MM.1S (cell line): ENCODE measurements around the gene AUTS2.

ENCODE experiments used
- DNase-seq: peaks from one replicate; pipeline ENCODE4 v3.0.0-alpha.2; 2015
- H2AFZ ChIP-seq: fragments of 300-600 bp; sonication (generic); 2 replicates; pipeline ENCODE4 v1.6.0; 2016; ENCODE audit warnings: antibody characterized with exemption, low read length
- H3F3A ChIP-seq: fragments of 300-600 bp; sonication (generic); 2 replicates; pipeline ENCODE4 v1.6.1; 2016; ENCODE audit warnings: mild to moderate bottlenecking, antibody characterized with exemption, low read length, moderate library complexity, mixed read lengths; ENCODE audit not compliant: insufficient read depth
- H3K27ac ChIP-seq: fragments of 300-600 bp; sonication (generic); 2 replicates; pipeline ENCODE4 v1.5.1; 2016; ENCODE audit warnings: mild to moderate bottlenecking, low read length
- H3K27me3 ChIP-seq: fragments of 300-600 bp; sonication (generic); replicated peaks from 2 replicates; pipeline ENCODE4 v1.6.0; 2016; ENCODE audit warnings: low read length; ENCODE audit not compliant: insufficient read depth
- H3K36me3 ChIP-seq: fragments of 300-600 bp; sonication (generic); replicated peaks from 2 replicates; pipeline ENCODE4 v1.6.1; 2016; ENCODE audit warnings: mild to moderate bottlenecking, low read length, mixed read lengths; ENCODE audit not compliant: insufficient read depth
- H3K4me1 ChIP-seq: fragments of 300-600 bp; sonication (generic); 2 replicates; pipeline ENCODE4 v1.6.1; 2016; ENCODE audit warnings: low read length, mixed read lengths
- H3K4me2 ChIP-seq: fragments of 300-600 bp; sonication (generic); 2 replicates; pipeline ENCODE4 v1.6.0; 2016; ENCODE audit warnings: low read depth, low read length
- H3K4me3 ChIP-seq: fragments of 300-600 bp; sonication (generic); 2 replicates; pipeline ENCODE4 v1.5.1; 2016; ENCODE audit warnings: low read length, mixed read lengths
- H3K79me2 ChIP-seq: fragments of 300-600 bp; sonication (generic); 2 replicates; pipeline ENCODE4 v1.6.1; 2016; ENCODE audit warnings: mixed run types, low read length, mixed read lengths
- H3K9ac ChIP-seq: fragments of 300-600 bp; sonication (generic); 2 replicates; pipeline ENCODE4 v1.6.1; 2016; ENCODE audit warnings: low read length, mixed read lengths
- H3K9me2 ChIP-seq: fragments of 300-600 bp; sonication (generic); replicated peaks from 2 replicates; pipeline ENCODE4 v1.6.1; 2016; ENCODE audit warnings: mild to moderate bottlenecking, low read length, mixed read lengths; ENCODE audit not compliant: insufficient read depth
- H3K9me3 ChIP-seq: fragments of 300-600 bp; sonication (generic); replicated peaks from 2 replicates; pipeline ENCODE4 v1.6.1; 2016; ENCODE audit warnings: mild to moderate bottlenecking, low read length, mixed read lengths; ENCODE audit not compliant: insufficient read depth
- H4K20me1 ChIP-seq: fragments of 300-600 bp; sonication (generic); 2 replicates; pipeline ENCODE4 v1.6.1; 2016; ENCODE audit warnings: mild to moderate bottlenecking, low read length, moderate library complexity, mixed read lengths; ENCODE audit not compliant: insufficient read depth
- EZH2 ChIP-seq: fragments of 300-600 bp; sonication (generic); optimal IDR thresholded peaks from 2 replicates; pipeline ENCODE3; 2017; ENCODE audit warnings: low read depth, mild to moderate bottlenecking, antibody characterized with exemption, low read length, mixed read lengths
- EZH2phosphoT487 ChIP-seq: fragments of 300-600 bp; sonication (generic); IDR thresholded peaks from 2 replicates; pipeline ENCODE4 v1.6.1; 2018; ENCODE audit warnings: antibody characterized with exemption, low read length
- TF ChIP-seq, protein P1 (sequence below): fragments of 300-600 bp; sonication (generic); IDR thresholded peaks from 2 replicates; pipeline ENCODE4 v1.5.1; 2016; ENCODE audit warnings: antibody characterized with exemption, low read length, mixed read lengths

Gene AUTS2

DNA sequence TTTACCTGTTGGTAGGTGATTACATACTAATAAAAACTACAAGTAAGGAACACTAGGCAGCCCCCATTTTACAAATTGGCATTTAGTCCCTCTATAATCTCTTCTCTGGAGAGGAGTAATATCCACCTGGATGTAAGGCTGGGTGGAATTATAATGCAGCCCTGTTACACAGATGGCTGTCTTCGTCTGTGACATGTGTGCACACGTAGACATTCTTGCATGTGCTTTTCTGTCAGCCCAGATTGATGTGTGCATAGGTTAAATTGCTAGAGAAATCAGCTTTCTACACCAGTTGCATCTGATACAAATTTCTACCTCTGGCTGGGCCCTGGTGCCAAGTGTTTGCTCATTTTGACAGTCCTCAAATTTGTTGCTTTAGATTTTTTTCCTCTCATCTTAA lies 715.9 kb downstream of the AUTS2 start:
- Histone ChIP-seq H3F3A (no peaks in the 10 kb centered on the region), H3K4me3 (no peak overlapping the region), H3K27ac (no peak overlapping the region), H3K79me2 (no peaks in the 10 kb centered on the region), H3K9me2 (no peaks in the 10 kb centered on the region), H4K20me1 (no peaks in the 10 kb centered on the region), H3K4me1 (no peaks in the 10 kb centered on the region), H3K9ac (no peak overlapping the region), H3K9me3 (no peaks in the 10 kb centered on the region), H2AFZ (no peak overlapping the region), H3K36me3 (no peaks in the 10 kb centered on the region), H3K27me3 (no peaks in the 10 kb centered on the region), H3K4me2 (no peak overlapping the region)
- no peak for DNase-seq
- TF ChIP-seq, protein P1, sequence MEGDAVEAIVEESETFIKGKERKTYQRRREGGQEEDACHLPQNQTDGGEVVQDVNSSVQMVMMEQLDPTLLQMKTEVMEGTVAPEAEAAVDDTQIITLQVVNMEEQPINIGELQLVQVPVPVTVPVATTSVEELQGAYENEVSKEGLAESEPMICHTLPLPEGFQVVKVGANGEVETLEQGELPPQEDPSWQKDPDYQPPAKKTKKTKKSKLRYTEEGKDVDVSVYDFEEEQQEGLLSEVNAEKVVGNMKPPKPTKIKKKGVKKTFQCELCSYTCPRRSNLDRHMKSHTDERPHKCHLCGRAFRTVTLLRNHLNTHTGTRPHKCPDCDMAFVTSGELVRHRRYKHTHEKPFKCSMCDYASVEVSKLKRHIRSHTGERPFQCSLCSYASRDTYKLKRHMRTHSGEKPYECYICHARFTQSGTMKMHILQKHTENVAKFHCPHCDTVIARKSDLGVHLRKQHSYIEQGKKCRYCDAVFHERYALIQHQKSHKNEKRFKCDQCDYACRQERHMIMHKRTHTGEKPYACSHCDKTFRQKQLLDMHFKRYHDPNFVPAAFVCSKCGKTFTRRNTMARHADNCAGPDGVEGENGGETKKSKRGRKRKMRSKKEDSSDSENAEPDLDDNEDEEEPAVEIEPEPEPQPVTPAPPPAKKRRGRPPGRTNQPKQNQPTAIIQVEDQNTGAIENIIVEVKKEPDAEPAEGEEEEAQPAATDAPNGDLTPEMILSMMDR, result no peak
- no peak for TF ChIP-seq EZH2
- no peak for TF ChIP-seq EZH2phosphoT487

DNA sequence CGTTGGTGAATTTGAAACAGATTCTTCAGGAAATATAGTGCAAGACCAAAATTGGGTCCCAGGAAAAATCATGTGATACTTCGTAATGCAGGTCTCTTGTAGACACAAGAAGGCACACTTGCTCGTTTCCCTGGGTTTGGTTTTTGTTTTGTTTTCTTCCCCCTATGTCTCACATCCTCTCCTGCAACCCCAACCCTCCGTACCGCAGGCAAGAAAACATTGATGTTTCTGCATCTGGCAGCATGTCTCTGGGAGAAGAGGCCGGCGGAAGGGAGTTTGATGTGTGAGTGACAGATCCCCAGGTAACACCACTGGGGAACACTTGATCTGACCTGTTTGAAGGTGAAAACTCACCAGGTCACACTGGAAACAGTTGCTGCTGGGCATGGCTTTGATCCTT lies 718.5 kb downstream of the AUTS2 start:
- DNase-seq, result no peak
- H2AFZ ChIP-seq, result no peak overlapping the region

DNA sequence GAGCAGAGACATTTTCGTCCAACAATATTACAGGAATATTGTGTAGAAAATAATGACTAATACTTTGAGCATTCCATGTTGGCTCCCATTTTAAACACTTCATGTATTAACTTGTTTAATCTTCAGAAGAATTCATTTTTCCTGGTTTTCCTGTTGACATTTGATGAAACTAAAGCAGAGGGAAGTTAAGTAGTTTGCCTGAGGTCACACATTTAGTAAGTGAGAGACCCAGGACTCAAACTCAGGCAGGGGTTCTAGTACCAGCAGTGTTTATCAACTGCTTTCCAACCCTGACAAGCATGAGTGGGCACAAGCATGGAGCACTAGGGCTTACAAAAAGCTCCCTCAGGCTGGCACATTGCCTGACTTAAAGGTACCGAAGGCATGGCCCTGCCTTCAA lies 719.1 kb downstream of the AUTS2 start:
- Histone ChIP-seq H3K4me2 (no peak overlapping the region), H3K9ac (no peak overlapping the region), H3K36me3 (no peaks in the 10 kb centered on the region), H3K79me2 (no peaks in the 10 kb centered on the region), H3F3A (no peaks in the 10 kb centered on the region), H4K20me1 (no peaks in the 10 kb centered on the region), H3K27me3 (no peaks in the 10 kb centered on the region), H3K4me3 (no peak overlapping the region), H3K4me1 (no peaks in the 10 kb centered on the region), H3K9me2 (no peaks in the 10 kb centered on the region), H2AFZ (no peak overlapping the region), H3K27ac (no peak overlapping the region), H3K9me3 (no peaks in the 10 kb centered on the region)
- TF ChIP-seq EZH2phosphoT487, result no peak
- no peak for DNase-seq

More for the DNA sequence above, 718.5 kb downstream of the AUTS2 start:
- Histone ChIP-seq H4K20me1 (no peaks in the 10 kb centered on the region), H3K4me1 (no peaks in the 10 kb centered on the region), H3K27ac (no peak overlapping the region), H3K4me3 (no peak overlapping the region), H3K27me3 (no peaks in the 10 kb centered on the region), H3K9ac (no peak overlapping the region), H3F3A (no peaks in the 10 kb centered on the region), H3K4me2 (no peak overlapping the region), H3K9me3 (no peaks in the 10 kb centered on the region), H3K9me2 (no peaks in the 10 kb centered on the region), H3K36me3 (no peaks in the 10 kb centered on the region), H3K79me2 (no peaks in the 10 kb centered on the region)
- TF ChIP-seq, protein P1, result no peak
- no peak for TF ChIP-seq EZH2phosphoT487
- no peak for TF ChIP-seq EZH2

DNA sequence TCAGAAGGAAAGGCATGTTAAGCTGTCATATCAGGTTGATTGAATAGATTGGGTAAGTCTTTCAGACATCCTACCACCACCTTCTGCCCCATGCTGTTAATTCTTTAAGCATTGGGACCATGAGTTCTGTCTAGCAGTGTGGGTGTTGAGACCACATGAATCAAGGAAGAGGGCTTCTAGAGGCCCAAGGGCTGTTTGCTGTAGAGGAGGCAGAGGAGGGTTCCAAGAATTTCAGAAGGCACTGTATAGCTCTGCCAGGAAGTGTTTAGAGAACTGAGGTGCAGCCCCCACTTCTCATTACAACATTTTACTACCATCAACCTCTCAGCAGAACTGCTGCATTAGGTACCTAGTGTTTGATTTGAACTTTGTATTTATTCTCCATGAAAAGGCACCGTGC lies 720.2 kb downstream of the AUTS2 start:
- H3K9me2 ChIP-seq, result no peaks in the 10 kb centered on the region
- H3K4me1 ChIP-seq, result no peaks in the 10 kb centered on the region
- no peak overlapping the region for H3K4me3 ChIP-seq
- no peak overlapping the region for H3K4me2 ChIP-seq
- H3K9ac ChIP-seq, result no peak overlapping the region
- TF ChIP-seq EZH2phosphoT487, result no peak
- TF ChIP-seq EZH2, result no peak
- TF ChIP-seq, protein P1, result no peak
- H3K9me3 ChIP-seq, result no peaks in the 10 kb centered on the region
- no peaks in the 10 kb centered on the region for H3F3A ChIP-seq
- H4K20me1 ChIP-seq, result no peaks in the 10 kb centered on the region
- H2AFZ ChIP-seq, result no peak overlapping the region
- no peaks in the 10 kb centered on the region for H3K79me2 ChIP-seq
- H3K27ac ChIP-seq, result no peak overlapping the region
- no peak for DNase-seq
- no peaks in the 10 kb centered on the region for H3K36me3 ChIP-seq
- no peaks in the 10 kb centered on the region for H3K27me3 ChIP-seq
